Loucy (cell line): ENCODE measurements around the gene IGF1R.
A peak's percentile ranks its signal among the peaks of the same experiment; 100 is the strongest.

ENCODE experiments used
- H2AFZ ChIP-seq: fragments of 200-600 bp; sonication (generic); 2 replicates; pipeline ENCODE4 v1.6.0; 2016; ENCODE audit warnings: antibody characterized with exemption, mild to moderate bottlenecking, low read length, moderate library complexity
- H3F3A ChIP-seq: fragments of 200-600 bp; 2 replicates; pipeline ENCODE4 v1.6.0; 2016; ENCODE audit warnings: antibody characterized with exemption, low read depth, mild to moderate bottlenecking
- H3K27me3 ChIP-seq: fragments of 200-600 bp; sonication (generic); 2 replicates; pipeline ENCODE4 v1.6.1; 2014; ENCODE audit warnings: low read length, mild to moderate bottlenecking; ENCODE audit not compliant: insufficient read depth, poor library complexity, severe bottlenecking
- H3K36me3 ChIP-seq: fragments of 200-600 bp; sonication (generic); 2 replicates; pipeline ENCODE4 v1.6.1; 2016; ENCODE audit warnings: low read length; ENCODE audit not compliant: insufficient read depth
- H3K4me1 ChIP-seq: fragments of 200-600 bp; sonication (generic); 2 replicates; pipeline ENCODE4 v1.5.1; 2014; ENCODE audit warnings: low read length, mild to moderate bottlenecking; ENCODE audit not compliant: insufficient read depth, poor library complexity, severe bottlenecking
- H3K4me2 ChIP-seq: fragments of 200-600 bp; sonication (generic); 2 replicates; pipeline ENCODE4 v1.6.0; 2014; ENCODE audit warnings: antibody characterized with exemption, low read length, low read depth, mild to moderate bottlenecking; ENCODE audit not compliant: poor library complexity, severe bottlenecking
- H3K4me3 ChIP-seq: fragments of 200-600 bp; sonication (generic); 2 replicates; pipeline ENCODE4 v1.5.1; 2014; ENCODE audit warnings: low read length, mild to moderate bottlenecking, mixed read lengths; ENCODE audit not compliant: poor library complexity, severe bottlenecking
- H3K79me2 ChIP-seq: fragments of 200-600 bp; sonication (generic); 2 replicates; pipeline ENCODE4 v1.6.1; 2014; ENCODE audit warnings: low read length; ENCODE audit not compliant: insufficient read depth
- H3K9ac ChIP-seq: fragments of 200-600 bp; sonication (generic); 2 replicates; pipeline ENCODE4 v1.6.0; 2014; ENCODE audit warnings: mild to moderate bottlenecking, low read depth, low read length, moderate library complexity; ENCODE audit not compliant: poor library complexity, severe bottlenecking
- H3K9me2 ChIP-seq: fragments of 200-600 bp; sonication (generic); replicated peaks from 2 replicates; pipeline ENCODE4 v1.6.1; 2016; ENCODE audit warnings: low read depth, low read length, mixed read lengths
- H3K9me3 ChIP-seq: fragments of 200-600 bp; sonication (generic); 2 replicates; pipeline ENCODE4 v1.6.1; 2014; ENCODE audit warnings: mild to moderate bottlenecking, antibody characterized with exemption, low read length, low read depth; ENCODE audit not compliant: insufficient read depth
- H4K20me1 ChIP-seq: fragments of 200-600 bp; sonication (generic); 2 replicates; pipeline ENCODE4 v1.6.0; 2014; ENCODE audit warnings: antibody characterized with exemption, low read length, mild to moderate bottlenecking; ENCODE audit not compliant: insufficient read depth, poor library complexity, severe bottlenecking
- CTCF ChIP-seq: fragments of 200-600 bp; sonication (generic); conservative IDR thresholded peaks from 2 replicates; pipeline ENCODE4 v1.5.1; 2014; ENCODE audit warnings: mild to moderate bottlenecking, antibody characterized with exemption, low read length
- EZH2phosphoT487 ChIP-seq: fragments of 200-600 bp; IDR thresholded peaks from 2 replicates; pipeline ENCODE4 v1.6.1; 2018; ENCODE audit warnings: antibody characterized with exemption, mild to moderate bottlenecking, moderate library complexity, borderline replicate concordance

The IGF1R gene

GRCh38 chr15:98728811-98729160, 80.4 kb downstream of the IGF1R start:
- Histone ChIP-seq H3K9me3 (no peaks in the 10 kb centered on the region), H2AFZ (no peak overlapping the region), H3K79me2 (peaks cover 96% of the 10 kb centered on the region), H3K9me2 (no peaks in the 10 kb centered on the region), H3F3A (no peaks in the 10 kb centered on the region), H3K4me2 (no peak overlapping the region), H3K9ac (no peak overlapping the region), H3K36me3 (no peaks in the 10 kb centered on the region), H3K4me1 (peaks cover 43% of the 10 kb centered on the region), H3K4me3 (no peak overlapping the region), H4K20me1 (no peaks in the 10 kb centered on the region), H3K27me3 (no peaks in the 10 kb centered on the region)
- no peak for TF ChIP-seq CTCF
- TF ChIP-seq EZH2phosphoT487: no peak

GRCh38 chr15:98729446-98730042, 81.2 kb downstream of the IGF1R start:
- TF ChIP-seq EZH2phosphoT487 (no peak), CTCF (no peak)
- Histone ChIP-seq H3K4me1 (peaks cover 47% of the 10 kb centered on the region), H3F3A (no peaks in the 10 kb centered on the region)

GRCh38 chr15:98730860-98731711, 82.7 kb downstream of the IGF1R start:
- peaks cover 96% of the 10 kb centered on the region for H3K79me2 ChIP-seq
- H4K20me1 ChIP-seq: no peaks in the 10 kb centered on the region
- no peaks in the 10 kb centered on the region for H3K27me3 ChIP-seq
- no peaks in the 10 kb centered on the region for H3K9me3 ChIP-seq
- H3K9me2 ChIP-seq: no peaks in the 10 kb centered on the region
- H3K4me1 ChIP-seq: peaks cover 60% of the 10 kb centered on the region
- peak overlapping the region; percentile 38 for H3K4me3 ChIP-seq
- no peaks in the 10 kb centered on the region for H3F3A ChIP-seq
- H3K4me2 ChIP-seq: peak overlapping the region; percentile 67
- no peaks in the 10 kb centered on the region for H3K36me3 ChIP-seq
- TF ChIP-seq CTCF: no peak
- no peak overlapping the region for H2AFZ ChIP-seq
- H3K9ac ChIP-seq: peak overlapping the region; percentile 51

More at GRCh38 chr15:98729446-98730042, 81.2 kb downstream of the IGF1R start:
- Histone ChIP-seq H3K36me3 (no peaks in the 10 kb centered on the region), H2AFZ (no peak overlapping the region), H3K27me3 (no peaks in the 10 kb centered on the region), H3K79me2 (peaks cover 96% of the 10 kb centered on the region), H3K4me3 (no peak overlapping the region), H3K9me3 (no peaks in the 10 kb centered on the region), H3K4me2 (no peak overlapping the region), H3K9me2 (no peaks in the 10 kb centered on the region), H3K9ac (no peak overlapping the region), H4K20me1 (no peaks in the 10 kb centered on the region)
